GM18909 (cell line): ENCODE results near the gene ATP6V0B.

Source experiments
- ATAC-seq: cut with Tn5 transposase; IDR thresholded peaks from one replicate; pipeline ENCODE4 v1.9.1; 2021; ENCODE audit warnings: mild to moderate bottlenecking; ENCODE audit not compliant: unreplicated experiment, poor library complexity

The ATP6V0B gene

DNA sequence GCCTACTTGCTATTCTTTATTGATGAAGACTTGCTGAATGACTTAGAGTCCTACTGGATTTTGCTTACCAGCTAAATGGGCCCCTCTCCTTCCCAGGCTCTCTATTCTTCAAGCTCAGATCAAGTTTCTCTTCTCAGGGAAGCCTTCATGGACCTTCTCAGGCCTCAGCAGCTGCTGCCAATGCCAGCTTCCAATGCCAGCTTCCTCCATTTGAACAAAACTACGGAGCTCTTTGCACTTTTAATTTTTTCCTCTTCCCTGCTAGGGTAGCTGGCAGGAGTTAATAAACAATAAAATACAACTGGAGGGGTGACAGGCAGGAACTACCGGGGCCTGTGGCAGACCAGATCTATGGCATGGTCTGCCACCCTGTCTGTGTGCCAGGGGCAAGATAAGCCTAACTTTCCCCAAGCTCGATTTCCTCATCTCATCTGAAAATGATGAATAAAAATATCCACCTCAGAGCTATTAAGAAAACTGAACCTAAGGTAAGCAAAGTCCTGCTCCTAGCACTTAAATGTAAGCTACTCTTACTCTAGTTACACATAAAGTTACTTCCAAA lies 29.0 kb upstream of the ATP6V0B start:
- no peak for ATAC-seq

DNA sequence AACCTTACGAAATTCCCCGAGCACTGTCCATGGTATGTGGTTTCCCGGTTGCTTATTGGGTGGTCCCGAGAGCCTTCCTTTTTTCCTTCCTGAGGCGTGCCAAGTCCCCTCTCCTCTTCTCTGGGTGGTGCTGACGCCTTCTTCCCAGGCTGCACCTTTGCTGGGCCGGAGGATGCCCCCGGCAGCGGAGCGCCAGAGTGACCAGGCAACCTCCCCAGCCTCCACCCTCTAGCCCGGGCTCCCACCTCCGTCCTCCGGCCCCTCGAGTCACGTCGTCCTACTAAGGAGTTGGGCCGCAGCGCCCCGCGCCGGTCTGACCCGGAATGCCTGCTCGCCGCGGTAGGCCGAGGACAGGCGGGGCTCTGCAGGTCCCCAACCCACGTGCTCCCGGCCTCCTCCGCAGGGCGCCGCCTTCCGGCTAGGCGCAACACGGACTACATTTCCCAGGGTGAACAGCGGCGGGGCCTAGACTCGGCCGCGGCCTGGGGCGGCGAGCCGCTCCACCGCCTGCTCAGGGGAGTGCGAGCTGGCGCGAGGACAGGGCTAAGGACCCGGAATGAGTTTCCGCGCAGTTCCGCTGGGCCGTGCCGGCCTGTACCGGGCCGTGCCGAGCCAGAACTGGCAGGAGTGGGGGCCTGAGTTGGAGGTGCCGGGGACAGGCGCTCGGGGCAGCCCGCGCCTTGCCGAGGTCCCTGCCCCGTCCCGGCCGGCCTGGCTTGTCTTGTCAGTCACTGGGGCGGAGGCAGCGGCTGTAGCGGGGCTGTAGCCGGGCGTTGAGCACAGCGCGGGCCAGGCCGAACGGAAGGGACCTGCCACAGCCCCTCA lies 28.3 kb upstream of the ATP6V0B start, which contains the start of gene IPO13:
Gene IPO13 (plus strand): TSS at position 715 of the 825 bp plus-strand sequence. CDS start 651 bp downstream, outside the sequence.
- ATAC-seq: peak; percentile 93

- ATAC-seq: peak; percentile 18
Measured at GRCh38 chr1:43947061-43947873, 27.5 kb upstream of the ATP6V0B start.

DNA sequence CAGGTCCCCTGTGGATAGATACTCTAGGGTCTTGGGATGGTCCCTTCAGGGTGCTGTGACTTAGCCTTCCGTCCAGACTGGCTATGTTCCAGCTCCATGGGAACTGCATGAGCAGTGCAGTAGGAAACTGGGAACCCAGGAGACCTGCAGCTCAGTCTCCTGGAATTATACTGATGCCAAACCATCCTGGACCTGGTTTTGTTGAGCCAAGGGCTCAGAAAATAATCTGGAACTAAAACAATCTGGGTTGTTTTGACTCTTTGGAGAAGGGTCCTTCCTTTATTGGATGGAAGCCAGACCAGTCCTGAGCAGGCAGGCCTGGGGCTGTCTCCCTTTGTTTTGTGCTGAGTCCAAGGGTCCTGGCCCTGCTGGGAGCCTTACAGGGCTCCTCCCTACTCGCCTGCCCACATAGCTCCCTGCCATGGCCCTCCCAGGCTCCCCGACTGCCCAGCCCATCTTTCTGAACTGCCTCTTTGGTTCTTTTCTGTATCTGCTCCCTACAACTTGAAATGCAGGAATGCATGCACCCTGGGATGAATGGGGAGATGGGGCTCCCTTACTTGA lies 26.8 kb upstream of the ATP6V0B start:
- no peak for ATAC-seq

GRCh38 chr1:43949678-43950077 lies 25.1 kb upstream of the ATP6V0B start:
- no peak for ATAC-seq

GRCh38 chr1:43951021-43951985 lies 23.5 kb upstream of the ATP6V0B start:
- no peak for ATAC-seq

DNA sequence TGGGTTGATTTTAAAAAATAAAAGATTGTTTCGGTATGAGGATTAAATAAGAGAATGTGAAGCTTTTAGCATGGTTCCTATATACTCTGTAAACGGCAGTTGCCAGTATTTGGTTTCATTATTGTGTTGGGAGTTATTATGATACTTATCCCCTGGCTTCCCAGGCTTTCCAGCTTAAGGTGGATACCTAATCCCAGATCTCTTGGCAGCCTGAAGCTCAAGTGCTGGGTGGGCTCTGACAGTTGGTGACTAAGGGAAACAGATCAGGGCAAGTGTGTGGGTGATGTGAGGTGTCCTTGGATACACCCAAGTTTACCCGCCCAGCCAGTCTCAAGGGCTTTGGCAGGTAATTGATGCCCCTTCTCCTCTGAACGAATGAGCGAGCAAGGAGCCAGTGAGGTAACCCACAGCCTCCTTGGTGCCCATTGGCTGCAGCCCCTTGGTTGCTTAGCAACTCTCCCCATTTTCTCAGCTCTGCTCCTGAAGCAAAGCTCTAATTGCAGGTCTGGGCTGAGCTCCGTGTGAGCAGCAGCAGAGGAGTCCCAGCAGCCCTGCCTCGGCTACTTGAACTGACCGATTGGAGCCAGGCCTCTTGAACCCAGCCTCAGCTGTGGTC lies 21.9 kb upstream of the ATP6V0B start:
- ATAC-seq: no peak

DNA sequence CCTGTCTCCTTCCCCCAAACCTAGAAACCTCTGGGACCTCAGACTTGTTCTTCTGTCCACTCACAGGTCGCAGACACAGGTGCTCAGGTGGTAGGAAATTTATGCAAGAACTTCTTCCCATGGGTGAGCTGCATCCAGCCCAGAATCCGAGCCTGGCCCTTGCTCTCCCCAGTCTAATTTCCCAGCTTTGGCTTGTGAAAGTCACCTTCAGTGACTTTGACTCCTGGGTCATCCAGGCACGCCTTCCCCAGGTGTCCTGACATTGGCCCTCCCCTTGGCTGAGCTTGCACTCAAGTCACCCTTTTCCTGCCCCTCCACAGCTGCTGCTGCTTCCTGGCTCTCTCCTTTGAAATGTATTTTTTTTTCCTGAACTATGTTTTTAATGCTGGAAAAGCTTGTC lies 21.4 kb upstream of the ATP6V0B start:
- ATAC-seq: no peak

GRCh38 chr1:43954036-43954435 lies 20.7 kb upstream of the ATP6V0B start:
- ATAC-seq: no peak

- ATAC-seq: no peak
Measured at GRCh38 chr1:43956234-43956633, 18.5 kb upstream of the ATP6V0B start.

DNA sequence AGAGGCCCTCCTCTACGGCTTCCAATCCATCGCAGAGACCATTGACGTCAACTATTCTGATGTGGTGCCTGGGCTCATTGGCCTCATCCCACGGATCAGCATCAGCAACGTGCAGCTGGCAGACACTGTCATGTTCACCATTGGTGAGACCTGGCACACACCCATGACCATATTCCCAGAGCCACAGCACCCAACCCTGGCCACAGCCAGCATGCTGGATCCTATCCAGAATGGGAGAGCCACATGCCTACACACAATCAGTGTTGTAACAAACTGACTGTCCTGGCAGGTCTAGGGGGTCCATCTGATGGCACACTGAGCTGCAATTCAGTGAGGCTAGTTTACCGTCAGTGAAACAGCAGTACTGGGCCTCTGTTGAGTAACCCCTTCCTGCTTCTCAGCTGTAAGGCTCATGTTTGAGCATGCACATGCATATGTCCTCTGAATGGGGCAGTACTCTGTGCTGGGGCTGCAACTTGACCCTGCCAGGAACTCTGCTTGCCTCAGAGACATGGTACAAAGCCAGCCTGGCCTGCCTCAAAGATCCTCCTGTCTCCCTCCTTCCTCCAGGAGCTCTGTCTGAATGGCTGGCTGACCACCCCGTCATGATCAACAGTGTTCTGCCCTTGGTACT lies 17.2 kb upstream of the ATP6V0B start:
- no peak for ATAC-seq

- no peak for ATAC-seq
Measured at GRCh38 chr1:43958351-43959255, 16.2 kb upstream of the ATP6V0B start.

DNA sequence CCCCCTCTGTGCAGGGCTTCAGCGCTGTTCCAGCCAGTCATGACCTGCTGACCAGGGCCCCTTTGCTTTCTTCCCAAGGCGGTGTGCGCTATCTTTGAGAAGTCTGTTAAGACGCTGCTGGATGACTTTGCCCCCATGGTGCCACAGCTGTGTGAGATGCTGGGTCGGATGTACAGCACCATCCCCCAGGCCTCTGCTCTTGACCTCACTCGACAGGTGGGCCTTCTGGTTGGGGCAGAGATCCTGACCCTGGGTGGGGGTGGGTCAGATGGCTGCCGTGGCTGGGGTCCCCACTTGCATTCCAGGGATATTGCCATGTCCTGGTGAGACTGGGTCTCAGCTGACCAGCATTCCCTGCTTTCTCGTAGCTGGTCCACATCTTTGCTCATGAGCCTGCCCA lies 14.0 kb upstream of the ATP6V0B start:
- no peak for ATAC-seq

DNA sequence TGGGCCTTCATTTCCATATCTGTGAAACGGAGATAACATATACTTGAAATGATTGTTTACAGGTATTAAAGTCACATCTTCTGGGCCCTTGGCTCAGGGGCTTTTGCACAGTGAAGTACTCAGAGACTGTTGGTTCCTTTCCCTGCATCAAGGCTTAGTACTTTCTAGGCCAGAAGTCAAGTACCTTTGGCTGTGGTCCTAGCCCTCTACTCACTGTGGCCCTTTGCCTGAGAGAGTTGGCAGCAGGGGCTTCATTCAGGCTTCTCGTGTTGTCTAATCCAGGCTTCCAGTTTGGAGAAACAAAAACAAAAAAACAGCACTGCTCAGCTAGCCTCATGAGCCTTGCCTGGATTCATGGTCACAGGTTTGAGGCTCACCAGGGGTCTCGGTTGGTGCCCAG lies 13.1 kb upstream of the ATP6V0B start:
- no peak for ATAC-seq

GRCh38 chr1:43962324-43962723 lies 12.4 kb upstream of the ATP6V0B start:
- ATAC-seq: no peak

DNA sequence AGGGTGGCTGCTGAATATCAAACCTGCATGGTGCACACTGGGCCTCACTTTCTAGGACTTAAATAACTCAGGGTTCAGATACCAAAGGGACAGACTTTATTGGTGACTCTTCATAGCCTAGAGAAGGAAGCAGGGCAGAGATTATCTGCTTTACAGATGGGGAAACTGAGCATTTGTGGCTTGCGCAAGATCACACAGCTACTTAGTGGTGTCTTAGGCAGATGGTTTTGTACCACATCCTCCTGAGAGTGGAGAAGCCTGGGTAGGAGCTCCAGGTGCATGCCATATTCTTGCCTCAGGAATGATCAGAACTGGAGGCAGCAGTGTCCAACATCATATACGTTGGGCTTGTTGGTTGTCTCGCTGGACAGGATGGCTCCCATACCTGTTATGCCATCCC lies 11.8 kb upstream of the ATP6V0B start:
- ATAC-seq: no peak

GRCh38 chr1:43963890-43964289 lies 10.9 kb upstream of the ATP6V0B start:
- ATAC-seq: no peak

DNA sequence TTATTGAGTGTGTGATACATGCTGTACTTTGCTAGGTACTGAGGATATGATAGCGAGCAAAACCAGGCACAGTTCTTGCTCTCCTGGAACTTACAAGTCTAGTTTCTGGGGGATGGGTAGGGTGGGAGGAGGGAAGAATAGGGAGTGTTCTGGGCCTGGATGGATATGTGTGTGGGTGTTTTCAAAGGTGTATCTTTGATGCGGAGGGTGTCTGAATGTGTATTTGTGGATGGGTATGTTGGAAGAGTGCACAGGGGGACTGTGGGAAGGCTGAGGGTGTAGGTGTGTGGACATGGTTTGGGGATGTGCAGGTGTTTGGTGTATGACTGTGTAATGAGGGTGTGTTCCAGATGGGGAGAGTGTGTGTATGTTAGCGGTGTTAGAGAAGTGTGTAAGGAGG lies 9.4 kb upstream of the ATP6V0B start:
- no peak for ATAC-seq
